CD4-positive, alpha-beta T cell (primary cell): ENCODE data around the gene FTMT. TPM values are rescaled to one million over a fixed set of nuclear protein-coding genes. Genes with fewer than 3 reads are reported as not detected.

Experiments used
- ATAC-seq: fragments of 200-7000 bp; cut with Tn5 transposase; one replicate; pipeline ENCODE4 v1.10.0; 2022; ENCODE audit warnings: mild to moderate bottlenecking; ENCODE audit not compliant: poor library complexity
- CTCF ChIA-PET: fragments of 350-600 bp; sonication (Branson Sonifier 250); formaldehyde crosslinking; loops from one replicate; lab custom pipeline; 2021; ENCODE audit warnings: antibody characterized with exemption, inconsistent platforms; lab: Charles Lee
- POLR2A ChIA-PET: fragments of 350-600 bp; sonication (Branson Sonifier 250); formaldehyde crosslinking; loops from one replicate; lab custom pipeline; 2021; ENCODE audit warnings: antibody characterized with exemption, inconsistent platforms; lab: Charles Lee
- DNase-seq, 14 experiments: peaks; one replicate each; pipeline ENCODE4 v3.0.0-alpha.2; 2013 to 2020; ENCODE audit warnings: mixed read lengths in 2 of 14
- H3K27ac ChIP-seq, 2 donors: one replicate each; pipeline versions ENCODE4 v1.5.1 to v1.7.0; 2013; ENCODE audit warnings: low read length in 2 of 2, low read depth in 1 of 2, mild to moderate bottlenecking in 1 of 2
- H3K27me3 ChIP-seq, 2 experiments: 1 replicate in 1 of 2; 2 replicates in 1 of 2; pipeline versions ENCODE4 v1.6.1 to v1.7.0; 2013; ENCODE audit warnings: low read length in 2 of 2, control low read depth in 1 of 2, mild to moderate bottlenecking in 1 of 2, moderate library complexity in 1 of 2; ENCODE audit not compliant: insufficient read depth in 2 of 2, control insufficient read depth in 1 of 2
- H3K36me3 ChIP-seq: one replicate; pipeline ENCODE4 v1.6.1; 2013; ENCODE audit warnings: low read length, control low read depth; ENCODE audit not compliant: insufficient read depth
- H3K4me1 ChIP-seq: one replicate; pipeline ENCODE4 v1.6.1; 2013; ENCODE audit warnings: low read length, control low read depth; ENCODE audit not compliant: insufficient read depth
- H3K4me3 ChIP-seq: one replicate; pipeline ENCODE4 v1.5.1; 2013; ENCODE audit warnings: mild to moderate bottlenecking, low read length, moderate library complexity
- H3K9me3 ChIP-seq, 2 experiments: 1 replicate in 1 of 2; 2 replicates in 1 of 2; pipeline versions ENCODE4 v1.6.1 to v1.7.0; 2013; ENCODE audit warnings: low read length in 2 of 2, mild to moderate bottlenecking in 2 of 2, control low read depth in 1 of 2, moderate library complexity in 1 of 2; ENCODE audit not compliant: control insufficient read depth in 1 of 2, insufficient read depth in 1 of 2
- H3K27ac Mint-ChIP-seq: one replicate; pipeline ENCODE4 v1.8.0; 2020; ENCODE audit warnings: mixed read lengths
- H3K27me3 Mint-ChIP-seq: one replicate; pipeline ENCODE4 v1.8.0; 2021; ENCODE audit warnings: mixed read lengths
- H3K36me3 Mint-ChIP-seq: one replicate; pipeline ENCODE4 v1.8.0; 2021; ENCODE audit warnings: low read depth, mixed read lengths
- H3K4me1 Mint-ChIP-seq: one replicate; pipeline ENCODE4 v1.8.0; 2021; ENCODE audit warnings: low read depth, mixed read lengths
- H3K4me3 Mint-ChIP-seq: one replicate; pipeline ENCODE4 v1.8.0; 2020; ENCODE audit warnings: mild to moderate bottlenecking, mixed read lengths
- H3K9me3 Mint-ChIP-seq: one replicate; pipeline ENCODE4 v1.8.0; 2020; ENCODE audit warnings: mixed read lengths
- intact Hi-C, 2 experiments: fragments of 100-400 bp; cut with DNase I in 1 of 2; cut with micrococcal nuclease in 1 of 2; formaldehyde crosslinking; loops; one replicate each; pipeline versions ENCODE4 v1.15.1 to v1.9.0; 2023 to 2025; cut with DNase I, micrococcal nuclease
- total RNA-seq, 174 experiments: library from RNA in 2 of 174; stranded (reverse) in 2 of 174; gene quantifications; one replicate each; pipeline ENCODE4 v1.2.3 and lab custom pipeline; 2021 to 2026
- TF ChIP-seq, protein P1 (sequence below): fragments of 200-600 bp; IDR thresholded peaks from one replicate; pipeline ENCODE4 v1.8.0; 2022; ENCODE audit warnings: antibody characterized with exemption, mild to moderate bottlenecking

FTMT gene
- total RNA-seq, 2 experiments from 2014 or later: not detected

GRCh38 chr5:121834021-121834420, 17.7 kb upstream of the FTMT start:
- Mint-ChIP-seq H3K9me3 (peaks cover 6% of the 10 kb centered on the region), H3K36me3 (no peaks in the 10 kb centered on the region), H3K4me1 (no peaks in the 10 kb centered on the region), H3K27ac (no peak overlapping the region), H3K4me3 (no peak overlapping the region), H3K27me3 (no peaks in the 10 kb centered on the region)
- H3K36me3 ChIP-seq: no peaks in the 10 kb centered on the region
- ChIA-PET CTCF (no interaction called here), POLR2A (no interaction called here)
- no peak overlapping the region for H3K4me3 ChIP-seq
- ATAC-seq (no peak), DNase-seq (no peak)
- TF ChIP-seq, protein P1, sequence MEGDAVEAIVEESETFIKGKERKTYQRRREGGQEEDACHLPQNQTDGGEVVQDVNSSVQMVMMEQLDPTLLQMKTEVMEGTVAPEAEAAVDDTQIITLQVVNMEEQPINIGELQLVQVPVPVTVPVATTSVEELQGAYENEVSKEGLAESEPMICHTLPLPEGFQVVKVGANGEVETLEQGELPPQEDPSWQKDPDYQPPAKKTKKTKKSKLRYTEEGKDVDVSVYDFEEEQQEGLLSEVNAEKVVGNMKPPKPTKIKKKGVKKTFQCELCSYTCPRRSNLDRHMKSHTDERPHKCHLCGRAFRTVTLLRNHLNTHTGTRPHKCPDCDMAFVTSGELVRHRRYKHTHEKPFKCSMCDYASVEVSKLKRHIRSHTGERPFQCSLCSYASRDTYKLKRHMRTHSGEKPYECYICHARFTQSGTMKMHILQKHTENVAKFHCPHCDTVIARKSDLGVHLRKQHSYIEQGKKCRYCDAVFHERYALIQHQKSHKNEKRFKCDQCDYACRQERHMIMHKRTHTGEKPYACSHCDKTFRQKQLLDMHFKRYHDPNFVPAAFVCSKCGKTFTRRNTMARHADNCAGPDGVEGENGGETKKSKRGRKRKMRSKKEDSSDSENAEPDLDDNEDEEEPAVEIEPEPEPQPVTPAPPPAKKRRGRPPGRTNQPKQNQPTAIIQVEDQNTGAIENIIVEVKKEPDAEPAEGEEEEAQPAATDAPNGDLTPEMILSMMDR: no peak
- H3K27ac ChIP-seq: no peak overlapping the region
- intact Hi-C loops: no loop called here
- peaks cover 0 to 5% of the 10 kb centered on the region in 2 experiments for H3K9me3 ChIP-seq
- H3K4me1 ChIP-seq: no peaks in the 10 kb centered on the region
- no peaks in the 10 kb centered on the region for H3K27me3 ChIP-seq

GRCh38 chr5:121841892-121842291, 9.8 kb upstream of the FTMT start:
- no peaks in the 10 kb centered on the region for H3K27me3 ChIP-seq
- ATAC-seq: no peak
- no peak overlapping the region for H3K4me3 Mint-ChIP-seq
- intact Hi-C loops: no loop called here
- ChIA-PET POLR2A (no interaction called here), CTCF (no interaction called here)
- H3K27ac ChIP-seq: no peak overlapping the region
- no peak for DNase-seq
- no peaks in the 10 kb centered on the region for H3K36me3 ChIP-seq
- H3K27ac Mint-ChIP-seq: no peak overlapping the region
- no peaks in the 10 kb centered on the region for H3K27me3 Mint-ChIP-seq
- H3K4me3 ChIP-seq: no peak overlapping the region
- peaks cover 4% of the 10 kb centered on the region for H3K9me3 Mint-ChIP-seq
- H3K4me1 Mint-ChIP-seq: no peaks in the 10 kb centered on the region
- no peaks in the 10 kb centered on the region for H3K36me3 Mint-ChIP-seq
- TF ChIP-seq, protein P1: no peak
- H3K9me3 ChIP-seq: no peaks in the 10 kb centered on the region
- no peaks in the 10 kb centered on the region for H3K4me1 ChIP-seq

GRCh38 chr5:121850272-121850671, 1.4 kb upstream of the FTMT start:
- H3K9me3 ChIP-seq: peaks cover 0 to 17% of the 10 kb centered on the region in 2 experiments
- H3K27ac ChIP-seq: no peak overlapping the region
- H3K4me3 Mint-ChIP-seq: no peak overlapping the region
- DNase-seq (no peak), ATAC-seq (no peak)
- POLR2A ChIA-PET: no interaction called here
- H3K27ac Mint-ChIP-seq: no peak overlapping the region
- no peaks in the 10 kb centered on the region for H3K36me3 Mint-ChIP-seq
- H3K4me1 ChIP-seq: no peaks in the 10 kb centered on the region
- no peaks in the 10 kb centered on the region for H3K4me1 Mint-ChIP-seq
- TF ChIP-seq, protein P1: no peak
- CTCF ChIA-PET: no interaction called here
- peaks cover 3% of the 10 kb centered on the region for H3K9me3 Mint-ChIP-seq
- H3K4me3 ChIP-seq: no peak overlapping the region
- H3K27me3 ChIP-seq: no peaks in the 10 kb centered on the region
- no peaks in the 10 kb centered on the region for H3K36me3 ChIP-seq
- no peaks in the 10 kb centered on the region for H3K27me3 Mint-ChIP-seq
- intact Hi-C loops: no loop called here
